Small intestine (tissue), 7 donors: ENCODE measurements around the gene CYP46A1. TPM values are rescaled to one million over a fixed set of nuclear protein-coding genes. Genes with fewer than 3 reads are reported as not detected.
"Not testable (repeated sequence)": the region's sequence is repeated elsewhere in the genome, so short reads cannot be mapped to it uniquely, and the experiment has no call there.

ENCODE experiments used
- DNase-seq, 2 donors: peaks; one replicate each; pipeline versions ENCODE4 v3.0.0 to v3.0.0-alpha.2; 2013
- FAIRE-seq: peaks from 2 replicates; lab custom pipeline; 2012; peaks lifted over from hg19 to GRCh38; lab: Jason Lieb, UNC
- H3K27ac ChIP-seq, 3 donors: one replicate each; pipeline ENCODE4 v1.5.1; 2013; ENCODE audit warnings: low read length in 2 of 3, mild to moderate bottlenecking in 2 of 3, control low read depth in 1 of 3, inconsistent platforms in 1 of 3, low read depth in 1 of 3, moderate library complexity in 1 of 3
- H3K27me3 ChIP-seq, 3 donors: one replicate each; pipeline ENCODE4 v1.6.1; 2013; ENCODE audit warnings: low read length in 3 of 3, inconsistent platforms in 1 of 3; ENCODE audit not compliant: control insufficient read depth in 3 of 3, insufficient read depth in 3 of 3
- H3K36me3 ChIP-seq, 3 donors: one replicate each; pipeline ENCODE4 v1.6.1; 2013; ENCODE audit warnings: low read length in 3 of 3, inconsistent platforms in 1 of 3, low read depth in 1 of 3, mild to moderate bottlenecking in 1 of 3, moderate library complexity in 1 of 3; ENCODE audit not compliant: control insufficient read depth in 3 of 3, insufficient read depth in 2 of 3
- H3K4me1 ChIP-seq, 3 donors: one replicate each; pipeline ENCODE4 v1.6.1; 2013; ENCODE audit warnings: low read length in 2 of 3, inconsistent platforms in 1 of 3, low read depth in 1 of 3, mild to moderate bottlenecking in 1 of 3, moderate library complexity in 1 of 3; ENCODE audit not compliant: control insufficient read depth in 3 of 3, insufficient read depth in 2 of 3
- H3K4me3 ChIP-seq, 3 donors: one replicate each; pipeline ENCODE4 v1.5.1; 2013; ENCODE audit warnings: low read length in 3 of 3, control low read depth in 1 of 3, inconsistent platforms in 1 of 3, low read depth in 1 of 3, mild to moderate bottlenecking in 1 of 3, moderate library complexity in 1 of 3
- H3K9me3 ChIP-seq, 2 donors: one replicate each; pipeline ENCODE4 v1.6.1; 2013; ENCODE audit warnings: low read depth in 1 of 2, low read length in 1 of 2; ENCODE audit not compliant: control insufficient read depth in 2 of 2, insufficient read depth in 1 of 2
- WGBS, 3 donors: extraction: QIAGEN DNeasy Blood & Tissue Kit; methylation state at CpG; one replicate each; pipeline ENCODE4 v1.1.7; 2013; 5-methylcytosine and 5-hydroxymethylcytosine counted together
- polyA plus RNA-seq, 4 donors: library from polyadenylated mRNA; stranded (reverse) in 3 of 4; unstranded in 1 of 4; fragments of 200-250 nt in 3 of 4; fragments of 120-200 nt in 1 of 4; gene quantifications; one replicate each; pipeline versions ENCODE4 v1.2.1 to v1.2.3, GENCODE V29; 2013
- donor health status: healthy with polysubstance abuse.
- donor health status: control.
- donor health status: control.
- donor health status: Bipolar disorder and iron deficiency.
- donor health status: healthy.

Gene CYP46A1
- polyA plus RNA-seq, 4 donors, result 0.64 to 0.96 TPM; not detected in 2

- WGBS, 3 donors, result 27 to 32% (median 30%) methylated on average over 31 to 37 of the region's 37 CpGs
- Histone ChIP-seq H3K27ac (no peak overlapping the region), H3K4me1 (peaks cover 0 to 5% (median 0%) of the 10 kb centered on the region in 3 donors), H3K27me3 (peaks cover 9 to 64% (median 17%) of the 10 kb centered on the region in 3 donors), H3K36me3 (peaks cover 0 to 4% (median 0%) of the 10 kb centered on the region in 3 donors), H3K9me3 (no peaks in the 10 kb centered on the region), H3K4me3 (no peak overlapping the region)
- DNase-seq (no peak), FAIRE-seq (no peak)
Observed at GRCh38 chr14:99660006-99660566, 24.0 kb upstream of the CYP46A1 start.

DNA sequence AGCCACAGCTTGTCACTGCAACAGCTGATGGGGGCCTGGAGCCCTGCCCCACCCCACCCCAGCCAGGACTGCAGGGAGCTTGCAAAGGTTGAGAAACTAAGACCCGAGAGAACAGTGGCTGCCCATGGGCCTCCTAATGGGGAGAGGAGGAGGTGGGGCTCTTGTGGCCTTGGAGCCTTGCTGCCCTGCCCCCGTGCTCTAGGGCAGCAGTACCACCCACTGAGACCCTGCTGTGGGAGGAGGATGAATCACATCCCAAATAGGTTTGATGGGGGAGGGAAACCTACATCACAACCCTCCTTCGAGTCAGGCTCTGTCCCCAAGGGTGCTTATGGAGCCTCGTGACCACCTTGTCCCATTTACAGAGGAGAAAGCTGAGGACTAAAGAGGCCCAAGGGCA, 23.3 kb upstream of the CYP46A1 start:
- H3K36me3 ChIP-seq, result peaks cover 0 to 4% (median 0%) of the 10 kb centered on the region in 3 donors
- DNase-seq (no peak), FAIRE-seq (no peak)
- no peak overlapping the region for H3K4me3 ChIP-seq
- H3K9me3 ChIP-seq, result no peaks in the 10 kb centered on the region
- H3K4me1 ChIP-seq, result peaks cover 0 to 5% (median 0%) of the 10 kb centered on the region in 3 donors
- 50 to 67% (median 66%) methylated on average over 4 of the region's 4 CpGs for WGBS, 3 donors
- H3K27me3 ChIP-seq, result peaks cover 9 to 58% (median 17%) of the 10 kb centered on the region in 3 donors
- H3K27ac ChIP-seq, result no peak overlapping the region

GRCh38 chr14:99661206-99661605, 22.9 kb upstream of the CYP46A1 start:
- not testable (repeated sequence) for H3K9me3 ChIP-seq, H3K27ac ChIP-seq, H3K4me3 ChIP-seq, DNase-seq, FAIRE-seq, H3K4me1 ChIP-seq, H3K36me3 ChIP-seq
- peaks cover 9 to 54% (median 17%) of the 10 kb centered on the region in 3 donors for H3K27me3 ChIP-seq

DNA sequence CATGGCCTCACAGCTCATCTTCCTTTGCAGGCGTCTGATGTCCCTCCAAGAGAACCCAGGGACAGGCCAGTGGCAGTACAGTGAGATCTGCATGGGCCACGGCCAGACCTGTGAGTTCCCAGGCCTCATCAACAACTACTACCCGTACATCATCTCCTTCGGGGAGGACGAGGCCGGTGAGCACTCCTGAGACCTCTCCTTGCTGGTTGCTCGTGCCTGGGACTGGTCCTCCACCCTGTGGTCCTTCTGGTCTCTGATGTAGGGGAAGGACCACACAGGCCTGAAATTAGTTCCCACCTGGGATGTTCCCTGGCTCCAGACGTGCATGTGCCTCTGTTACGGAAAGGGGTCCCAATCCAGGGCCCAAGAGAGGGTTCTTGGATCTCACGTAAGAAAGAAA, 21.3 kb upstream of the CYP46A1 start:
- Histone ChIP-seq H3K4me3 (no peak overlapping the region), H3K4me1 (peaks cover 0 to 5% (median 0%) of the 10 kb centered on the region in 3 donors), H3K27me3 (peaks cover 9 to 45% (median 17%) of the 10 kb centered on the region in 3 donors), H3K36me3 (peaks cover 0 to 4% (median 0%) of the 10 kb centered on the region in 3 donors), H3K27ac (no peak overlapping the region), H3K9me3 (no peaks in the 10 kb centered on the region)
- no peak for DNase-seq
- FAIRE-seq, result no peak
- WGBS, 3 donors, result 79 to 88% (median 87%) methylated on average over 10 of the region's 10 CpGs

GRCh38 chr14:99663386-99664057, 20.6 kb upstream of the CYP46A1 start:
- no peaks in the 10 kb centered on the region for H3K9me3 ChIP-seq
- peaks cover 0 to 8% (median 0%) of the 10 kb centered on the region in 3 donors for H3K36me3 ChIP-seq
- no peak for DNase-seq
- H3K4me1 ChIP-seq, result peaks cover 0 to 5% (median 0%) of the 10 kb centered on the region in 3 donors
- WGBS, 3 donors, result 74 to 77% (median 77%) methylated on average over 12 of the region's 12 CpGs
- H3K4me3 ChIP-seq, result no peak overlapping the region
- peaks cover 9 to 38% (median 13%) of the 10 kb centered on the region in 3 donors for H3K27me3 ChIP-seq
- no peak overlapping the region for H3K27ac ChIP-seq
- no peak for FAIRE-seq

- no peak for FAIRE-seq
- 47 to 52% (median 52%) methylated on average over 8 of the region's 8 CpGs for WGBS, 3 donors
Observed at GRCh38 chr14:99664058-99664936, 19.8 kb upstream of the CYP46A1 start.

DNA sequence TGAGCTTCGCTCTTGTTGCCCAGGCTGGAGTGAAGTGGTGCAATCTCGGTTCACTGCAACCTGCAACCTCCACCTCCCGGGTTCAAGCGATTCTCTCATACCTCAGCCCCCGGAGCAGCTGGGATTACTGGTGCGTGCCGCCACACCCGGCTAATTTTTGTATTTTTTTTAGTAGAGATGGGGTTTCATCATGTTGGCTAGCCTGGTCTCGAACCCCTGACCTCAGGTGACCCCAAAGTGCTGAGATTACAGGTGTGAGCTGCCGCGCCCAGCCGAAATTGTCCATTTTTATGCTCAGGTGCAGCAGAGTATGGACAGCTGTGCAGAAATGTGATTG, 19.2 kb upstream of the CYP46A1 start:
- H3K36me3 ChIP-seq, result peaks cover 0 to 8% (median 0%) of the 10 kb centered on the region in 3 donors
- WGBS, 3 donors, result 73 to 80% (median 76%) methylated on average over 12 of the region's 12 CpGs
- DNase-seq (no peak), FAIRE-seq (no peak)
- H3K4me1 ChIP-seq, result peaks cover 0 to 5% (median 0%) of the 10 kb centered on the region in 3 donors
- H3K27me3 ChIP-seq, result peaks cover 3 to 26% (median 9%) of the 10 kb centered on the region in 3 donors
- no peak overlapping the region for H3K4me3 ChIP-seq
- H3K9me3 ChIP-seq, result no peaks in the 10 kb centered on the region
- H3K27ac ChIP-seq, result no peak overlapping the region

More at GRCh38 chr14:99664058-99664936, 19.8 kb upstream of the CYP46A1 start:
- H3K4me1 ChIP-seq, result peaks cover 0 to 5% (median 0%) of the 10 kb centered on the region in 3 donors
- no peaks in the 10 kb centered on the region for H3K9me3 ChIP-seq
- no peak overlapping the region for H3K27ac ChIP-seq
- H3K36me3 ChIP-seq, result peaks cover 0 to 8% (median 0%) of the 10 kb centered on the region in 3 donors
- peaks cover 4 to 32% (median 9%) of the 10 kb centered on the region in 3 donors for H3K27me3 ChIP-seq
- DNase-seq, result no peak
- H3K4me3 ChIP-seq, result no peak overlapping the region

GRCh38 chr14:99666533-99666932, 17.6 kb upstream of the CYP46A1 start:
- Histone ChIP-seq H3K27ac (no peak overlapping the region), H3K4me1 (peaks cover 0 to 4% (median 2%) of the 10 kb centered on the region in 3 donors), H3K9me3 (no peaks in the 10 kb centered on the region), H3K36me3 (peaks cover 0 to 4% (median 0%) of the 10 kb centered on the region in 3 donors), H3K27me3 (peaks cover 0 to 14% (median 2%) of the 10 kb centered on the region in 3 donors), H3K4me3 (no peak overlapping the region)
- no peak for FAIRE-seq
- WGBS, 3 donors, result 63 to 73% (median 70%) methylated on average over 6 of the region's 6 CpGs
- DNase-seq, result no peak
